H9 (cell line): ENCODE results near the gene MRPL28. TPM values are rescaled to one million over a fixed set of nuclear protein-coding genes. Genes with fewer than 3 reads are reported as not detected.

ENCODE experiments used
- DNase-seq: peaks from one replicate; pipeline ENCODE4 v3.0.0-alpha.2; 2017
- H2AFZ ChIP-seq: one replicate; pipeline ENCODE4 v1.6.1; 2013; ENCODE audit warnings: mild to moderate bottlenecking, low read length, control low read depth, moderate library complexity
- H2AK5ac ChIP-seq: 2 replicates; pipeline ENCODE4 v1.6.1; 2013; ENCODE audit warnings: low read length, control low read depth, mixed read lengths; ENCODE audit not compliant: insufficient read length
- H2BK120ac ChIP-seq: one replicate; pipeline ENCODE4 v1.6.1; 2013; ENCODE audit warnings: low read depth, mild to moderate bottlenecking, low read length, control low read depth, inconsistent platforms; ENCODE audit not compliant: poor library complexity, severe bottlenecking
- H2BK12ac ChIP-seq: 2 replicates; pipeline ENCODE4 v1.6.1; 2013; ENCODE audit warnings: low read length, control low read depth, mixed read lengths, low read depth; ENCODE audit not compliant: insufficient read length
- H2BK15ac ChIP-seq: 2 replicates; pipeline ENCODE4 v1.6.1; 2013; ENCODE audit warnings: low read depth, low read length, control low read depth
- H2BK20ac ChIP-seq: one replicate; pipeline ENCODE4 v1.6.1; 2013; ENCODE audit warnings: low read depth, mild to moderate bottlenecking, low read length, control low read depth, inconsistent platforms; ENCODE audit not compliant: poor library complexity, severe bottlenecking
- H2BK5ac ChIP-seq: 2 replicates; pipeline ENCODE4 v1.6.1; 2013; ENCODE audit warnings: low read length, control low read depth, mixed read lengths; ENCODE audit not compliant: insufficient read length
- H3K14ac ChIP-seq: 2 replicates; pipeline ENCODE4 v1.6.1; 2013; ENCODE audit warnings: low read length, control low read depth; ENCODE audit not compliant: insufficient read depth
- H3K18ac ChIP-seq: 2 replicates; pipeline ENCODE4 v1.6.1; 2013; ENCODE audit warnings: low read depth, mild to moderate bottlenecking, mixed read lengths, low read length, control low read depth; ENCODE audit not compliant: insufficient read length
- H3K23ac ChIP-seq: 2 replicates; pipeline ENCODE4 v1.6.1; 2013; ENCODE audit warnings: low read length, control low read depth, mixed read lengths, low read depth; ENCODE audit not compliant: insufficient read length
- H3K23me2 ChIP-seq: 2 replicates; pipeline ENCODE4 v1.6.1; 2013; ENCODE audit warnings: low read depth, mild to moderate bottlenecking, mixed read lengths, low read length, control low read depth; ENCODE audit not compliant: insufficient read length, poor library complexity, severe bottlenecking
- H3K27ac ChIP-seq: 2 replicates; pipeline ENCODE4 v1.5.1; 2013; ENCODE audit warnings: low read length, control low read depth, mixed read lengths, low read depth; ENCODE audit not compliant: insufficient read length
- H3K27me3 ChIP-seq: 2 replicates; pipeline ENCODE4 v1.6.1; 2013; ENCODE audit warnings: low read length, control low read depth, inconsistent platforms; ENCODE audit not compliant: insufficient read depth
- H3K4ac ChIP-seq: 2 replicates; pipeline ENCODE4 v1.6.1; 2013; ENCODE audit warnings: low read depth, mild to moderate bottlenecking, control low read depth, inconsistent platforms, low read length, moderate library complexity
- H3K4me1 ChIP-seq: 2 replicates; pipeline ENCODE4 v1.6.1; 2013; ENCODE audit warnings: low read length, control low read depth, inconsistent platforms; ENCODE audit not compliant: insufficient read depth
- H3K4me2 ChIP-seq: 2 replicates; pipeline ENCODE4 v1.6.1; 2013; ENCODE audit warnings: low read length, control low read depth, mixed read lengths; ENCODE audit not compliant: insufficient read length, insufficient read depth
- H3K56ac ChIP-seq: 2 replicates; pipeline ENCODE4 v1.6.1; 2013; ENCODE audit warnings: low read depth, mild to moderate bottlenecking, mixed read lengths, low read length, control low read depth; ENCODE audit not compliant: insufficient read length
- H3K79me1 ChIP-seq: 2 replicates; pipeline ENCODE4 v1.6.1; 2013; ENCODE audit warnings: low read depth, mild to moderate bottlenecking, moderate library complexity, low read length, control low read depth, inconsistent platforms; ENCODE audit not compliant: insufficient read depth, poor library complexity, severe bottlenecking
- H3K79me2 ChIP-seq: 2 replicates; pipeline ENCODE4 v1.6.1; 2013; ENCODE audit warnings: low read length, control low read depth, inconsistent platforms; ENCODE audit not compliant: insufficient read depth
- H3K9ac ChIP-seq: 2 replicates; pipeline ENCODE4 v1.6.1; 2013; ENCODE audit warnings: low read length, control low read depth, mixed read lengths; ENCODE audit not compliant: insufficient read length; ENCODE audit errors: extremely low read depth
- H3K9me3 ChIP-seq: one replicate; pipeline ENCODE4 v1.6.1; 2013; ENCODE audit warnings: low read depth, low read length, inconsistent platforms; ENCODE audit not compliant: control insufficient read depth
- H3T11ph ChIP-seq: one replicate; pipeline ENCODE4 v1.6.1; 2013; ENCODE audit warnings: mild to moderate bottlenecking, low read length, control low read depth, inconsistent platforms
- H4K20me1 ChIP-seq: one replicate; pipeline ENCODE4 v1.6.1; 2013; ENCODE audit not compliant: control insufficient read depth, insufficient read length, insufficient read depth
- H4K5ac ChIP-seq: 2 replicates; pipeline ENCODE4 v1.6.1; 2013; ENCODE audit warnings: low read depth, mild to moderate bottlenecking, mixed read lengths, low read length, control low read depth; ENCODE audit not compliant: insufficient read length
- H4K8ac ChIP-seq: replicated peaks from 2 replicates; pipeline ENCODE4 v1.6.1; 2013; ENCODE audit warnings: low read length, control low read depth, mixed read lengths, low read depth; ENCODE audit not compliant: insufficient read length
- H4K91ac ChIP-seq: 2 replicates; pipeline ENCODE4 v1.6.1; 2013; ENCODE audit warnings: low read depth, mild to moderate bottlenecking, moderate library complexity, mixed read lengths, low read length, control low read depth; ENCODE audit not compliant: insufficient read length
- H3K27ac Mint-ChIP-seq, 3 experiments: 2 replicates in 2 of 3; 3 replicates in 1 of 3; pipeline ENCODE4 v1.8.0; 2020 to 2021; ENCODE audit warnings: mixed read lengths in 3 of 3, mild to moderate bottlenecking in 1 of 3, moderate library complexity in 1 of 3
- H3K27me3 Mint-ChIP-seq: 2 replicates; pipeline ENCODE4 v1.8.0; 2021; ENCODE audit warnings: low read depth, mild to moderate bottlenecking, moderate library complexity, mixed read lengths
- H3K36me3 Mint-ChIP-seq, 3 experiments: 2 replicates in 2 of 3; 3 replicates in 1 of 3; pipeline ENCODE4 v1.8.0; 2020 to 2021; ENCODE audit warnings: low read depth in 3 of 3, mixed read lengths in 3 of 3; ENCODE audit not compliant: insufficient read depth in 1 of 3
- H3K4me1 Mint-ChIP-seq, 2 experiments: 2 replicates each; pipeline ENCODE4 v1.8.0; 2020; ENCODE audit warnings: mixed read lengths in 2 of 2
- H3K4me3 Mint-ChIP-seq, 2 experiments: 2 replicates in 1 of 2; 3 replicates in 1 of 2; pipeline ENCODE4 v1.8.0; 2020 to 2021; ENCODE audit warnings: mild to moderate bottlenecking in 2 of 2, mixed read lengths in 2 of 2, moderate library complexity in 1 of 2
- H3K9me3 Mint-ChIP-seq, 2 experiments: 2 replicates in 1 of 2; 3 replicates in 1 of 2; pipeline ENCODE4 v1.8.0; 2020; ENCODE audit warnings: mild to moderate bottlenecking in 2 of 2, mixed read lengths in 2 of 2, moderate library complexity in 1 of 2
- WGBS: extraction: QIAGEN DNeasy Blood & Tissue Kit; methylation state at CpG from one replicate; pipeline ENCODE4 v1.1.7; 2013; ENCODE audit warnings: missing lambda C conversion rate, low lambda C conversion rate, mixed read lengths; ENCODE audit not compliant: insufficient read length; ENCODE audit errors: extremely low coverage; 5-methylcytosine and 5-hydroxymethylcytosine counted together
- total RNA-seq: library from RNA; stranded (reverse); gene quantifications from 2 replicates; pipeline ENCODE4 v1.2.1, GENCODE V29; 2021
- TF ChIP-seq, protein P1 (sequence below): fragments of 200-600 bp; sonication (generic); conservative IDR thresholded peaks from 3 replicates; pipeline ENCODE4 v1.8.0; 2021; ENCODE audit warnings: antibody characterized with exemption, mild to moderate bottlenecking

The MRPL28 gene
- total RNA-seq, 1 experiment from 2014 or later, result 154 TPM

DNA sequence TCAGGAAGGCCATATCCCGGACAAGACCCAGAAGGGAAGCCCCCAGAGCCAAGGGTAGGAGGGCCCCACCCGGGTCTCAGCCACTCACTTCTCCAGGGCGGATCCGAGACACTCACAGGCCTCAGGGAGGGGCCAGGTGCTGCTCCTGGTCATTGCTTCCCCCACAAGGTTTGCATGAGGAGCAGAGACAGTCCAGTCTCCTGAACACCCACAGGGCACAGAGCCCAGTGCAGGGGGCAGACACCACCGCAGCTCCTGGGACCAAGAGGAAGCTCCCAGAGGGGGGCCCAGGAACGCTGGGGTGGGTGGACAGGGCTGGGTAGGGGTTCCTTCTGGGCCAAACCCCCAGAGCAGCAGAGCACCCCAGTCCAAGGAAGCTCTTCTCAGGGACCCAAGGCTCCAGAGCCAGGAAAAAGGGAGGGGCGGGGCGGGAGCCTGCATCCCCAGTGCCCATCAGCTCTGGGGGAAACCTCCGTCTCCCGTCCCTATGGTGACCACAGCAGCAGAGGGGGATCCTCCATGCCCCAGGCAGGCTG lies 709 bp upstream of the MRPL28 start:
- Histone ChIP-seq H2AK5ac (no peak overlapping the region), H3K56ac (no peak overlapping the region), H3K79me2 (no peaks in the 10 kb centered on the region), H3T11ph (no peak overlapping the region), H3K79me1 (no peaks in the 10 kb centered on the region), H3K27me3 (no peaks in the 10 kb centered on the region), H4K91ac (no peak overlapping the region), H4K20me1 (no peaks in the 10 kb centered on the region), H3K23ac (no peak overlapping the region), H2AFZ (no peak overlapping the region), H2BK120ac (no peak overlapping the region), H3K4ac (no peak overlapping the region), H3K23me2 (no peaks in the 10 kb centered on the region), H3K4me2 (no peak overlapping the region), H3K9me3 (no peaks in the 10 kb centered on the region), H3K4me1 (no peaks in the 10 kb centered on the region), H3K18ac (no peak overlapping the region), H4K8ac (no peak overlapping the region), H2BK20ac (no peak overlapping the region), H3K9ac (no peak overlapping the region), H2BK15ac (no peak overlapping the region), H3K27ac (no peak overlapping the region), H2BK5ac (no peak overlapping the region), H3K14ac (no peak overlapping the region), H4K5ac (no peak overlapping the region), H2BK12ac (no peak overlapping the region)
- no peaks in the 10 kb centered on the region for H3K9me3 Mint-ChIP-seq
- TF ChIP-seq, protein P1, sequence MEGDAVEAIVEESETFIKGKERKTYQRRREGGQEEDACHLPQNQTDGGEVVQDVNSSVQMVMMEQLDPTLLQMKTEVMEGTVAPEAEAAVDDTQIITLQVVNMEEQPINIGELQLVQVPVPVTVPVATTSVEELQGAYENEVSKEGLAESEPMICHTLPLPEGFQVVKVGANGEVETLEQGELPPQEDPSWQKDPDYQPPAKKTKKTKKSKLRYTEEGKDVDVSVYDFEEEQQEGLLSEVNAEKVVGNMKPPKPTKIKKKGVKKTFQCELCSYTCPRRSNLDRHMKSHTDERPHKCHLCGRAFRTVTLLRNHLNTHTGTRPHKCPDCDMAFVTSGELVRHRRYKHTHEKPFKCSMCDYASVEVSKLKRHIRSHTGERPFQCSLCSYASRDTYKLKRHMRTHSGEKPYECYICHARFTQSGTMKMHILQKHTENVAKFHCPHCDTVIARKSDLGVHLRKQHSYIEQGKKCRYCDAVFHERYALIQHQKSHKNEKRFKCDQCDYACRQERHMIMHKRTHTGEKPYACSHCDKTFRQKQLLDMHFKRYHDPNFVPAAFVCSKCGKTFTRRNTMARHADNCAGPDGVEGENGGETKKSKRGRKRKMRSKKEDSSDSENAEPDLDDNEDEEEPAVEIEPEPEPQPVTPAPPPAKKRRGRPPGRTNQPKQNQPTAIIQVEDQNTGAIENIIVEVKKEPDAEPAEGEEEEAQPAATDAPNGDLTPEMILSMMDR, result no peak
- H3K4me1 Mint-ChIP-seq, result peaks cover 9 to 13% of the 10 kb centered on the region in 2 experiments
- H3K27me3 Mint-ChIP-seq, result no peaks in the 10 kb centered on the region; the same call in 1 of the 2 replicates
- no peak for DNase-seq
- peaks cover 7 to 64% (median 46%) of the 10 kb centered on the region in 3 experiments for H3K36me3 Mint-ChIP-seq
- H3K4me3 Mint-ChIP-seq, result peak overlapping the region; percentile 76 to 87
- H3K27ac Mint-ChIP-seq, result peak overlapping the region in 2 of 3 experiments; percentile 44 to 86; a peak in 1 of 7 replicates
- no CpG with 5 or more reads among the region's 10 CpGs for WGBS
